B cell (primary cell): ENCODE data around the gene RPL22. TPM values are rescaled to one million over a fixed set of nuclear protein-coding genes. Genes with fewer than 3 reads are reported as not detected.

ENCODE experiments used
- ATAC-seq: fragments of 200-7000 bp; cut with Tn5 transposase; one replicate; pipeline ENCODE4 v1.10.0; 2021; ENCODE audit warnings: low read depth, mild to moderate bottlenecking, moderate number of reproducible peaks, moderate library complexity
- CTCF ChIA-PET: fragments of 350-600 bp; sonication (Branson Sonifier 250); formaldehyde crosslinking; loops from one replicate; lab custom pipeline; 2021; ENCODE audit warnings: antibody characterized with exemption, inconsistent platforms; lab: Charles Lee
- POLR2A ChIA-PET: fragments of 350-600 bp; sonication (Branson Sonifier 250); formaldehyde crosslinking; loops from one replicate; lab custom pipeline; 2021; ENCODE audit warnings: antibody characterized with exemption; lab: Charles Lee
- DNase-seq: peaks from one replicate; pipeline ENCODE4 v3.0.0; 2013
- H2AFZ ChIP-seq: 2 replicates; pipeline ENCODE4 v1.6.1; 2012; ENCODE audit warnings: mild to moderate bottlenecking, low read depth, low read length; ENCODE audit not compliant: insufficient read depth, poor library complexity, severe bottlenecking
- H3K27ac ChIP-seq, 2 donors: 1 replicate in 1 of 2; 2 replicates in 1 of 2; pipeline ENCODE4 v1.5.1; 2012 to 2013; ENCODE audit warnings: low read length in 2 of 2, mild to moderate bottlenecking in 2 of 2, moderate library complexity in 1 of 2
- H3K27me3 ChIP-seq, 4 experiments: fragments of 200-600 bp in 1 of 4; sonication (generic) in 1 of 4; replicated peaks in 1 of 4; 1 replicate in 2 of 4; 2 replicates in 2 of 4; pipeline versions ENCODE4 v1.6.1 to v1.7.0; 2013 to 2016; ENCODE audit warnings: low read length in 3 of 4, mild to moderate bottlenecking in 2 of 4, mixed read lengths in 1 of 4, moderate library complexity in 1 of 4; ENCODE audit not compliant: insufficient read depth in 4 of 4, control insufficient read depth in 3 of 4; ENCODE audit errors: control extremely low read depth in 1 of 4
- H3K36me3 ChIP-seq, 2 experiments: replicated peaks in 1 of 2; 1 replicate in 1 of 2; 2 replicates in 1 of 2; pipeline versions ENCODE4 v1.6.1 to v1.7.1; 2013; ENCODE audit warnings: low read length in 1 of 2; ENCODE audit not compliant: insufficient read depth in 2 of 2, control insufficient read depth in 1 of 2; ENCODE audit errors: control extremely low read depth in 1 of 2, extremely low read depth in 1 of 2
- H3K4me1 ChIP-seq, 2 donors: fragments of 200-600 bp in 1 of 2; sonication (generic) in 1 of 2; 1 replicate in 1 of 2; 2 replicates in 1 of 2; pipeline versions ENCODE4 v1.5.1 to v1.6.1; 2013 to 2017; ENCODE audit warnings: low read length in 2 of 2; ENCODE audit not compliant: control insufficient read depth in 2 of 2, insufficient read depth in 2 of 2
- H3K4me2 ChIP-seq: replicated peaks from 2 replicates; pipeline ENCODE3; 2012; ENCODE audit warnings: mild to moderate bottlenecking, low read depth, low read length; ENCODE audit not compliant: poor library complexity, severe bottlenecking
- H3K4me3 ChIP-seq, 5 experiments: fragments of 200-600 bp in 1 of 5; sonication (generic) in 1 of 5; 1 replicate in 3 of 5; 2 replicates in 2 of 5; pipeline versions ENCODE4 v1.5.1 to v1.7.0; 2011 to 2016; ENCODE audit warnings: low read length in 4 of 5, mild to moderate bottlenecking in 4 of 5, low read depth in 2 of 5, control low read depth in 1 of 5, moderate library complexity in 1 of 5; ENCODE audit not compliant: insufficient read depth in 1 of 5; ENCODE audit errors: control extremely low read depth in 1 of 5, extremely low read depth in 1 of 5
- H3K79me2 ChIP-seq: fragments of 200-600 bp; sonication (generic); one replicate; pipeline ENCODE4 v1.6.0; 2016; ENCODE audit warnings: low read length; ENCODE audit not compliant: control insufficient read depth, insufficient read depth
- H3K9ac ChIP-seq: fragments of 200-600 bp; sonication (generic); 2 replicates; pipeline ENCODE4 v1.6.1; 2017; ENCODE audit warnings: mild to moderate bottlenecking, low read length, moderate library complexity
- H3K9me3 ChIP-seq, 3 donors: one replicate each; pipeline versions ENCODE4 v1.6.1 to v1.7.1; 2013; ENCODE audit warnings: low read length in 2 of 3; ENCODE audit not compliant: control insufficient read depth in 2 of 3, insufficient read depth in 1 of 3; ENCODE audit errors: control extremely low read depth in 1 of 3
- H4K20me1 ChIP-seq: 2 replicates; pipeline ENCODE4 v1.6.0; 2012; ENCODE audit warnings: mild to moderate bottlenecking, low read length; ENCODE audit not compliant: insufficient read depth, control insufficient read depth, poor library complexity, severe bottlenecking
- H3K27ac Mint-ChIP-seq: one replicate; pipeline ENCODE4 v1.8.0; 2021; ENCODE audit warnings: mixed read lengths
- H3K27me3 Mint-ChIP-seq: one replicate; pipeline ENCODE4 v1.8.0; 2021; ENCODE audit warnings: mixed read lengths
- H3K4me1 Mint-ChIP-seq: one replicate; pipeline ENCODE4 v1.8.0; 2021; ENCODE audit warnings: mixed read lengths
- H3K4me3 Mint-ChIP-seq: one replicate; pipeline ENCODE4 v1.8.0; 2021; ENCODE audit warnings: mixed read lengths
- H3K9me3 Mint-ChIP-seq: one replicate; pipeline ENCODE4 v1.8.0; 2022; ENCODE audit warnings: mixed read lengths; ENCODE audit not compliant: insufficient read depth
- CTCF ChIP-seq: fragments of 200-600 bp; IDR thresholded peaks from one replicate; pipeline ENCODE4 v1.8.0; 2022; ENCODE audit warnings: antibody characterized with exemption, mild to moderate bottlenecking
- EZH2 ChIP-seq: IDR thresholded peaks from 2 replicates; pipeline ENCODE4 v1.6.1; 2012; ENCODE audit warnings: borderline replicate concordance, low read depth, mild to moderate bottlenecking, moderate library complexity, low read length; ENCODE audit not compliant: insufficient read depth, poor library complexity, severe bottlenecking
- WGBS: methylation state at CpG from one replicate; pipeline ENCODE4 v1.1.5; 2013; ENCODE audit warnings: missing lambda C conversion rate; ENCODE audit not compliant: insufficient coverage; 5-methylcytosine and 5-hydroxymethylcytosine counted together
- intact Hi-C: fragments of 100-400 bp; cut with micrococcal nuclease; formaldehyde crosslinking; loops from one replicate; pipeline ENCODE4 v1.10.0; 2022
- polyA plus RNA-seq: library from polyadenylated mRNA; depleted of rRNA; stranded (reverse); fragments of >200 nt; gene quantifications from 2 replicates; pipeline ENCODE4 v1.2.3, GENCODE V29; 2012
- total RNA-seq, 2 donors: library from RNA; stranded (reverse); fragments of 120-200 nt in 1 of 2; gene quantifications; 1 replicate in 1 of 2; 2 replicates in 1 of 2; pipeline versions ENCODE4 v1.2.3 to v1.2.4, GENCODE V29; 2013 to 2022

Gene RPL22
- total and polyA plus RNA-seq, 2 donors (not counting 1 experiment from before 2014, with no cell fraction given), result 70.9 to 471 TPM

GRCh38 chr1:6183520-6183989 lies 15.8 kb downstream of the RPL22 start:
- Histone ChIP-seq H3K9me3 (no peaks in the 10 kb centered on the region), H4K20me1 (peaks cover 24% of the 10 kb centered on the region), H3K27me3 (peaks cover 0 to 20% (median 8%) of the 10 kb centered on the region in 4 experiments), H3K4me1 (peaks cover 15 to 18% of the 10 kb centered on the region in 2 donors), H3K27ac (no peak overlapping the region), H3K79me2 (no peaks in the 10 kb centered on the region), H3K9ac (no peak overlapping the region), H3K4me3 (no peak overlapping the region), H2AFZ (no peak overlapping the region), H3K4me2 (no peak overlapping the region), H3K36me3 (peaks cover 5 to 28% of the 10 kb centered on the region in 2 experiments)
- ChIA-PET CTCF (no interaction called here), POLR2A (no interaction called here)
- intact Hi-C loops, result no loop called here
- DNase-seq (no peak), ATAC-seq (no peak)
- Mint-ChIP-seq H3K4me3 (no peak overlapping the region), H3K9me3 (no peaks in the 10 kb centered on the region), H3K27me3 (peaks cover 20% of the 10 kb centered on the region), H3K4me1 (peaks cover 19% of the 10 kb centered on the region), H3K27ac (no peak overlapping the region)
- TF ChIP-seq EZH2 (no peak), CTCF (no peak)
- 65% methylated on average over 6 of the region's 6 CpGs for WGBS

GRCh38 chr1:6181347-6181770 lies 18.0 kb downstream of the RPL22 start:
- Histone ChIP-seq H3K4me1 (peaks cover 18% of the 10 kb centered on the region in 2 donors), H3K9ac (no peak overlapping the region), H3K79me2 (no peaks in the 10 kb centered on the region), H3K27me3 (peaks cover 0 to 41% (median 13%) of the 10 kb centered on the region in 4 experiments), H3K4me3 (no peak overlapping the region), H3K4me2 (peak overlapping the region; percentile 66), H3K36me3 (peaks cover 0 to 11% of the 10 kb centered on the region in 2 experiments), H3K9me3 (peaks cover 0 to 4% (median 0%) of the 10 kb centered on the region in 3 donors), H4K20me1 (peaks cover 6% of the 10 kb centered on the region), H2AFZ (no peak overlapping the region), H3K27ac (no peak overlapping the region)
- H3K9me3 Mint-ChIP-seq, result no peaks in the 10 kb centered on the region
- 8% methylated on average over 10 of the region's 10 CpGs for whole genome bisulfite sequencing
- DNase-seq, result no peak
- intact Hi-C loops, result no loop called here
- CTCF ChIA-PET, result no interaction called here
- POLR2A ChIA-PET, result no interaction called here
- H3K4me3 Mint-ChIP-seq, result peak overlapping the region; percentile 74
- H3K4me1 Mint-ChIP-seq, result peaks cover 21% of the 10 kb centered on the region
- H3K27ac Mint-ChIP-seq, result no peak overlapping the region
- TF ChIP-seq CTCF (no peak), EZH2 (no peak)
- ATAC-seq, result no peak
- H3K27me3 Mint-ChIP-seq, result peaks cover 34% of the 10 kb centered on the region
